ENCODE measurements around the gene HRK.

Gene HRK

GRCh38 chr12:116903818-116904217 is 22.6 kb upstream of the HRK start:
- in situ Hi-C loops (cut with HindIII; ENCODE audit: low sequenced_read_pairs), result no loop called here
- DNase-seq (ENCODE audit: low read depth, low spot score), result no peak
- TF ChIP-seq CTCF (IDR thresholded peaks at IDR 0.05; ENCODE audit: low read depth, low read length), result no peak
- H3K4me3 ChIP-seq (ENCODE audit: low read depth, low read length), result no peak overlapping the region

DNA sequence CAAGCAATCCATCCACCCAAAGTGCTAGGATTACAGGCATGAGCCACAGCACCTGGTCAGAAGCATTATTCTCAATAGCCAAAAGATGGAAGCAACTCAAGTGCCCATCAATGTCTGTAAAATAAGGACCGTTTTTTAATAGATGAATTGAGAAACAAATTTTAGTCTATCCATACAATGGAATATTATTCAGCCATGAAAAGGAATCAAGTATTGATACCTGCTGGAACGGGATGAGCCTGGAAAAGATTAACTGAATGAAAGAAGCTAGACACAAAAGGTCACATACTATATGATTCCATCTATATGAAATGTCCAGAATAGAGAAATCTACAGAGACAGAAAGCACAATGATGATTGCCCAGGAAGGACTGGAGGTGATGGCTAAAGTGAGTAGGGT is 20.4 kb upstream of the HRK start:
- H3K4me3 ChIP-seq (ENCODE audit: low read depth, low read length), result no peak overlapping the region
- no peak for DNase-seq (ENCODE audit: low read depth, low spot score)
- in situ Hi-C loops (cut with HindIII; ENCODE audit: low sequenced_read_pairs), result no loop called here
- TF ChIP-seq CTCF (IDR thresholded peaks at IDR 0.05; ENCODE audit: low read depth, low read length), result no peak

DNA sequence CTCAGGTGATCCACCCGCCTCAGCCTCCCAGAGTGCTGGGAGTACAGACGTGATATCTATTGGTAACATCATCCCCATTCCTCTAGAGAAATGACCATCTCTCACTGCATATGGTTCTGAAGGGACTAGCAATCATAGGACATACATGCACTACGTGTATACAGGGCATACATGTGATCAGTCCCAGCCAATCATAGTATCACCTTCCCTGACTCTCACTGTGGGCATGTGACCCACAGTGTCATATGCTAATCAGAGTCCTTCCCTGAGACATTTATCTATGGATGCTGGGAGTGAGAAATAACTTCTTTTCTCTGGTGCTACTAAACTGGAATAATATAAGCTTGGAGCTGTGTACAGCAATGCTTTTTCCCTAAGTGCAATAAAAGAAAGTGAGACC is 17.4 kb upstream of the HRK start:
- TF ChIP-seq CTCF (IDR thresholded peaks at IDR 0.05; ENCODE audit: low read depth, low read length), result no peak
- in situ Hi-C loops (cut with HindIII; ENCODE audit: low sequenced_read_pairs), result no loop called here
- no peak overlapping the region for H3K4me3 ChIP-seq (ENCODE audit: low read depth, low read length)
- DNase-seq (ENCODE audit: low read depth, low spot score), result no peak

DNA sequence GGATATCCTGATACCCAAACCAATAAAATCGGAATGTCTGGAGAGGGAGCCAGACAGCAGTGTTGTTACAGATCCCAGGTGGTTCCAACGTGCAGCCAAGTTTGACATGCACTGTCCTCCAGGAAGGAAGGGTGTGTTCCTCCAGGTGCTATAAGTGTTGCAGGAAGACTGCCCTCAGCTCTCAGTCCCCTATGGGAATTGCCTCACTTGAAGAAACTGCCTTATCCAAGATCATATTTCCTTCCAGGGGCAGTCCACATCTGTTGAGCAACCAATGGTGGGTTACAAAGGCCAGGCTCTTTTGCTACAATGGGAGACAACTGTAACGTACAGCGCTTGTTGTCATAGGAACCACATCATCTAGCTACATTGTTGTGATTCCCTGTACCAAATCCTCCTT is 16.2 kb upstream of the HRK start:
- TF ChIP-seq CTCF (IDR thresholded peaks at IDR 0.05; ENCODE audit: low read depth, low read length), result no peak
- in situ Hi-C loops (cut with HindIII; ENCODE audit: low sequenced_read_pairs), result no loop called here
- H3K4me3 ChIP-seq (ENCODE audit: low read depth, low read length), result no peak overlapping the region
- no peak for DNase-seq (ENCODE audit: low read depth, low spot score)

DNA sequence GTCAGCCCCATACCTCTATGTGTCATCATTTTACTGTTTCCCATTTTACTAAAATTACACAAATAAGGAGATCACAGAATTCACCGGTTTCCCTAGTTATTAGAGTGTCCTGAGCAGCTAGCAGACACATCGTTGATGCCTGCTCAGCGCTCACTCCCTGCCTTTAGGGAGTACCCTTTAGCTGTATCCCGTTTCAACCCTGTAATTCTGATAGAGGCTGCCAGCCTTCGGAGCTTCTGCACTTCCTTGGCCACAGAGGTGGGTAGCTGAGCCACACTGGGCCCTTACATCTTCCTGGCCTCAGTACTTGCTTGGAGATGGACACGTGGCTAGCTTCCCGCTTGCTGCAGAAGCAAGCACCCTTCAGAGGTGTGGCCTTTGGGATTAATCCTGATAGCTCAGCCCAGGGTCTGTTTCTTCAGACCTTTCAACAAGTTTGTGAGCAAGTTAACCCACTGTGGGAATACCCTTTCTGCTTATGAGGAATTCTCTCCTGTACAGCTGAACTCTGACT is 15.2 kb upstream of the HRK start:
- no peak overlapping the region for H3K4me3 ChIP-seq (ENCODE audit: low read depth, low read length)
- no peak for DNase-seq (ENCODE audit: low read depth, low spot score)
- TF ChIP-seq CTCF (IDR thresholded peaks at IDR 0.05; ENCODE audit: low read depth, low read length), result no peak
- in situ Hi-C loops (cut with HindIII; ENCODE audit: low sequenced_read_pairs), result no loop called here

DNA sequence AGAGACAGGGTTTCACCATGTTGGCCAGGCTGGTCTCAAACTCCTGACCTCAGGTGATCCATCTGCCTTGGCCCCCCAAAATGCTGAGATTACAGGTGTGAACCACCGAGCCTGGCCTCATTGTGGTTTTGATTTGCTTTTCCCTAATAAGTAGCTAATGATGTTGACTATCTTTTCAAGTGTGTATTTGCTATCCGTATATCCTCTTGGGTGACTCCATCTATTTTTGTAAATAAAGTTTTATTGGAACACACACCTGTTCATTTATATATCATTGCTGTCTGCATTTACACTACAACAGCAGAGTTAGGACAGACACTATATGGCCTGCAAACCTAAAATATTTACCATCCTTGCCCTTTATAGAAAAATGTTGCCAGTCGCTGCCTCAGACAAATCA is 13.7 kb upstream of the HRK start:
- H3K4me3 ChIP-seq (ENCODE audit: low read depth, low read length), result no peak overlapping the region
- in situ Hi-C loops (cut with HindIII; ENCODE audit: low sequenced_read_pairs), result no loop called here
- TF ChIP-seq CTCF (IDR thresholded peaks at IDR 0.05; ENCODE audit: low read depth, low read length), result no peak
- no peak for DNase-seq (ENCODE audit: low read depth, low spot score)

Data from astrocyte of the spinal cord (primary cell).